ENCODE measurements around the gene DENND1A. TPM values are rescaled to one million over a fixed set of nuclear protein-coding genes. Genes with fewer than 3 reads are reported as not detected.
"Not testable (repeated sequence)": the region's sequence is repeated elsewhere in the genome, so short reads cannot be mapped to it uniquely, and the experiment has no call there.

Gene DENND1A
- total RNA-seq, 1 donor from 2014 or later, result 14.9 TPM

DNA sequence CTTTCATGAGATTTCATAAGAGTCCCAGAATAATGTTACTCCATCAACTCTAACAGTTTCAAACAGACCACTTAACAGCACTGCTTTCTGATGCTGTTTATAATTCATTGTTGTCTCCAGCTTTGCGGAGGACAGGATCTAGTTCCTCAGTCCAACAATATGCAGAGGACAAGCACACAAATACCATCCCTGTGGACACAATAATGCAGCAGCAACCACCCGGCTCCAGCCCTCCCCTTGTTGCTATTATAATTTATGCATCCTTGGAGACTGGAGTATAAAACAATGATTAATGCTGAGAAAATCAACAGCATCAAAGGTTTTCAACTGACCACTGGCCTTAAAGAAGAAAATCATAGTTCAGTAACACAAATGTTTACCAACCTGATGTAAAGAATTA lies 108.3 kb downstream of the DENND1A start:
- intact Hi-C loops (cut with micrococcal nuclease), result no loop called here

DNA sequence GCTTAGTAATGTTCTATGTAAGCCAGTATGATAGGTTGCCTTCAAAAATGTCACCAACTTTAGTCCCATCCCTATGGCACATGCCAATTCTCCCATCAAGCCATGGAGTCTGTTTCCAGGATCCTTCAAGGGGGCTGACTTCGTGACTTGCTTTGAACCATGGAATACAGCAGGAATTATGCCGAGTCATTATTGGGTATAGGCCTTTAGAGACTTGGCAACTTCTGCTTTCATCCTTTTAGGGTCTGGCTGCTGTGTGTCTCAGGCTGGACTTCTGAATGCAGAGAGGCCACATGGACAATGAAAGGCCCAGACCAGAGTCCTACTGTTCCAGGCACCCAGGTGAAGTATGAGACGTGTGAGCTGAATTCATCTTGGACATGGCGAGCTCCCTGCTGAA lies 109.8 kb downstream of the DENND1A start:
- intact Hi-C loops (cut with micrococcal nuclease), result no loop called here

GRCh38 chr9:123816817-123817472 lies 113.0 kb downstream of the DENND1A start:
- intact Hi-C loops (cut with micrococcal nuclease), result no loop called here

DNA sequence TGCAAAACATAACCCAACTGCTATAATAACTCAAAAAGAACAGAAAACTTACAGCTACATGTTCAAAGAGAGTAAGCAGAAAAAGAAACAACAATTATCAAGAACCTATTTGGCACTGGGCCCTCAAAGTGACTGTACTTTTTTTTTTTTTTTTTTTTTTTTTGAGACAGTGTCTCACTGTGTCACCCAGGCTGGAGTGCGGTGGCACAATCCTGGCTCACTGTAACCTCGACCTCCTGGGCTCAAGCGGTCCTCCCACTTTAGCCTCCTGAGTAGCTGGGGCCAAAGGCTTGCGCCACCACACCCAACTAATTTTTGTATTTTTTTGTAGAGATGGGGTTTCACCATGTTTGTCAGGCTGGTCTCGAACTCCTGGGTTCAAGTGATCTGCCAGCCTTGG lies 114.1 kb downstream of the DENND1A start:
- intact Hi-C loops (cut with micrococcal nuclease), result not testable (repeated sequence)

DNA sequence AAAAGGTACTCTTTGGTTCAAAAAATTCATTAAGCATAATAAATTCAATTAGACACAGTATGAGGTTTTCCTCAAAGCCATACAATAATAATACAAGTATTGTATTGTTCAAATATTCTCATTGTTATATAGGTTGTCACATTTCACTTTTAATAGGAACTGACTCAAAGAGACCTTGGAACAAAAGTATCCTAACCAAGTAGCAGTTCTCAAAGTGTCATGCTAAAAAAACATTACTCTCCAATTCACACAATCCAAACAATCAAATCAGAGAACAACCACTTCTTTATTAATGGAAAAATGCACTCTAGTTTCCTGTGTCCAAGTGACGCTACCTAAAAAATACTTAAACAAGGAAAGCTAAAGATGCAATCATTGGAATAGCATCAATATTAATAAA lies 115.4 kb downstream of the DENND1A start:
- intact Hi-C loops (cut with micrococcal nuclease), result no loop called here

GRCh38 chr9:123812984-123813383 lies 116.9 kb downstream of the DENND1A start:
- intact Hi-C loops (cut with micrococcal nuclease), result no loop called here

- intact Hi-C loops (cut with micrococcal nuclease), result no loop called here
Observed at GRCh38 chr9:123807251-123807650, 122.7 kb downstream of the DENND1A start.

- intact Hi-C loops (cut with micrococcal nuclease), result no loop called here
Observed at GRCh38 chr9:123806829-123807228, 123.1 kb downstream of the DENND1A start.

- intact Hi-C loops (cut with micrococcal nuclease), result no loop called here
Observed at GRCh38 chr9:123798195-123798594, 131.7 kb downstream of the DENND1A start.

- intact Hi-C loops (cut with micrococcal nuclease), result no loop called here
Observed at GRCh38 chr9:123796618-123797484, 133.1 kb downstream of the DENND1A start.

DNA sequence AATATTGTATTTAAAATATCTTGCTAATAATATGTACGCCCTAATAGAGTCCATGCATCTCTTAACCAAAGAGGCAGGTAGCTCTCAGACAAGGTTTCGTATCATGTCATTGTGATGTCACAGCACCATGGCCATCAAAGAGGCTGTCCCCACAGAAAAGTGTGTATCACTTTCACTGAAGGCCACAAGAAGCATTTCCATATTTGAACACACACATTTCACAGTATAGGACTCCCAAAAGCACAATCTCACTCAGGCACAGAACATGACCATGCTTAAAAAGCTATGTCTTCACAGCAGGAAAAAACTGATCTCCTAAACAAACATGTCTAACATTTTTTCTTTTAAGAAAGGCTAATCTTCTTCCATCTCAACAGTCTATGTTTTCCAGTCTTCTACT lies 133.8 kb downstream of the DENND1A start:
- intact Hi-C loops (cut with micrococcal nuclease), result no loop called here

DNA sequence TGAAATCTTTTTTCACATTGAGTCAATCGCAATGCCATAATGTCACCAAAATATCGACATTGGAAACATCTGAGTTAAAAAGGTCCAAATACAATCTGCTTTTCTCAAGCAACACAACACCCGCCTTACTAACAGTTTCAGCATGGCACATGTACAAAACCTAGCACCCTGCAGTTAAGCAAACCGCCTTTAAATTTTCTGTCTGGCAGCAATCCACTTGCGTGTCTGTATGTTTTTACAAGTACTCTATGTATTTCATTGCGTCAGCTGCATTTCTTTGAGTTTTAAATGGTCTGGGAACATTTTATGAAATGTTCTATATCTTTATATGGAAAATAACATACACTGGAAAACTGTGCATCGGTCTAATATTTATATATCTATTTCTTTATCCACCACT lies 134.6 kb downstream of the DENND1A start:
- intact Hi-C loops (cut with micrococcal nuclease), result no loop called here

DNA sequence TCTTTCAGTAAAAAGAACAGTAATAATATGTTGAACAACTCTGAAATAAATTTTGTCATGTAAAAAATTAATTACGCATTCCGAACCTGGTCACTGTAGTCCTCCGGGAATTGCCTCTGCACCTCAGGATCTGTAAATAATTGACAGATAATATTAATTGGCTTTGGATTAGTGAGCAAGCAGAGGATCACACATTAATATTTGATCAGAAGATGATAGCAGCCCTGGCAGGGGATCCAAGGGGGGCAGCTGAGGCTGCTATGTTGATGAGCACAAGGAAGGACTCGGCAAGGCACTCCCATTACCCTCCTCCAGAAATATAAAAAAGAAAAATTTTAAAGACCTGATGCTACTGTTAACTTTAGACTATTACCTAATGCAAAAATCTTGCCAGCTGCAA lies 137.4 kb downstream of the DENND1A start:
- intact Hi-C loops (cut with micrococcal nuclease), result no loop called here

DNA sequence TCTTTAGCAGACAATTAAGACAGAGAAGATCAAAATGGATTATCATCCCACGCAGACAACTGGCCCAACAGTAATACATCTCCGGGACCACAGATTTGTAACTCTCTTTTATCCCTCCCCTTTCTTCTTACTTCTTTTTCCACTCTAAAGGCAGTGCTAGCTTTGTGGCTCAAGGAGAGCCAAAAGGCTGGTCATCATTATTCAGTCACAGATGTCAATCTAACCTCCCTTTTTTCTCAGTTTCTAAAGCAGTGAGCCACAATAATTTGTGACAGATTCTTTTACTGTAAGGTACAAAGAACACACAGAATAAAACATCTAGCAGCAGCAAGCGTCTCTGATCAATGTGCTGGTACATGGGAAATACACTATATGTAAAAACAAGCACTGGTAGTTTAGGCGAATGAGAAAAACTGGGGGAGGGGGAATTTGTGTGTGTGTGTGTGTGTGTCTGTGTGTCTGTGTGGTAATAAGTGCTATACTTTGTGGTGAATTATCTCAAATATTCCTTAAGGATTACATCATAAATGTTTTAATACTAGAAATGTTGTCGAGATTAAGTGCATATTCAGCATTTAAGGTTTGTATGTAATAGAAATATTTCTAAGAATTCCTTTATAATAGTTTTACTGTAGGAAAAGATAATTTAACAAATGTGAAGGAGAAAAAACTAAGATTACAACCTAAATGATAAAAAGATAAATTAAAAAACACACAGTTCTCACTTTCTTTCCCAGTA lies 140.2 kb downstream of the DENND1A start:
- intact Hi-C loops (cut with micrococcal nuclease), result no loop called here

DNA sequence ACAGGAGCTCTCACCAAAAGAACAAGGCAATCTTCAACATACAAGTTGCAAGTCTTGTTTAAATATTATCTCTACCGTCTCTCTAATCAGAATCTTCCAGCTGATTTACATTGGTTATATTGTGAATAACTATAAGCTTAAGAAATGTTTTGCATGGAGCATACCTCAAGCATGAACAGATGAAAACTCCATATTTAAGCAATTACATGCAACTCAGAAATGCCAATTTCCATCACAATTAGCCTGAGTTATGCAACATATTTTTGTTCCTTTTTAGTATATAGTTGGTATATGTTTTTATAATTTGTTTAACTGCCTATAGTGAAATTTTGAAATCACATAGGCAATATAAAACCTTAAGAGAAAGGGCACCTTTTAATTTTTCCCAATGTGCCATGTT lies 142.5 kb downstream of the DENND1A start:
- intact Hi-C loops (cut with micrococcal nuclease), result no loop called here

DNA sequence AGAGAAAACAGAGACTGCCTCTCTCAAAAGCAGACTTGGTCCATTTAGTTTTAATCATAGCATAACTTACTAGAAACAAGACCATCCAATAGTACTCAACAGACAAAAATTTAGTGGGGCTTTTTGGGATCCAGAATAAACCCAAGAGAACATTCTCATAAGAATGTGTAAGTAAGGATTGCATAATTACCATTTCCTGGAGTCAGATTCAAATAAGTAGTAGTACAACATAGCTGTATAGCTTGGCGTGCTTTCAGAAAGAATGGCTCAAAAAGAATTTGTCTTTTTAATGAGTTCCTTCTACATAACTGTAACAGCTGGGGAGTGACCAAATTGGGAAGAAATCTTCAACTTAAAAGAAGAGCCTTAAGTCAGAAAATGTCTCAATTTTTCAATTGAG lies 145.4 kb downstream of the DENND1A start:
- intact Hi-C loops (cut with micrococcal nuclease), result no loop called here

DNA sequence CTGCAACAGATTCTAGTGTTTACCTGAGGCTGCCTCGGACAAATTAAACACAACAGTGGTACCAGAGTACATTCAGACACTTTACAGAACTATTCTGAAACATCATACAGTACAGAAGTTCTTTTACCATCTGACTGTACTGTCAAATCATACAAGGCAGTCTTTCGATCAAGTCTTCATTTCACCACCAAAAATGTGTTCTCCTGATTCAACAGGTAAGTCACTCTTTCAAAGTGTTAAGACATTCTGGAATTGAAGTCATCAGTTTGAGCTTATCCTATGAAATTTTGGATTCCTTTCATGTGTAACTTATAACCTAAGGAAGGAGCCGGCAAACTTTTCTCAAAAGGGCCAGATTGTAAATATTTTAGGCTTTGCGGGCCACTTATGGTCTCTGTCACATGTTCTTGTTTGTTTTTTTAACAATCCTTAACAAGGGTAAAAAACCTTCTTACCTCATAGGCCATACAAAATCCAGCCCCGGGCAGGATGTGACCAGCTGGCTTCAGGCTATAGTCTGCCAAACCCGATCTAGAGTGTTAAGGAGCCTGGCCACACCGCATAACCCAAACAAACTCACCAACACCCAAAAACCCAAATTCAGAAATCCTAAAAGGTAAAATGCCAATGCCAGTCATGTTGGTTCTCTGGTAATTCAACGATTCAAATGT lies 151.6 kb downstream of the DENND1A start:
- intact Hi-C loops (cut with micrococcal nuclease), result no loop called here

- intact Hi-C loops (cut with micrococcal nuclease), result no loop called here
Observed at GRCh38 chr9:123776708-123777537, 153.0 kb downstream of the DENND1A start.

DNA sequence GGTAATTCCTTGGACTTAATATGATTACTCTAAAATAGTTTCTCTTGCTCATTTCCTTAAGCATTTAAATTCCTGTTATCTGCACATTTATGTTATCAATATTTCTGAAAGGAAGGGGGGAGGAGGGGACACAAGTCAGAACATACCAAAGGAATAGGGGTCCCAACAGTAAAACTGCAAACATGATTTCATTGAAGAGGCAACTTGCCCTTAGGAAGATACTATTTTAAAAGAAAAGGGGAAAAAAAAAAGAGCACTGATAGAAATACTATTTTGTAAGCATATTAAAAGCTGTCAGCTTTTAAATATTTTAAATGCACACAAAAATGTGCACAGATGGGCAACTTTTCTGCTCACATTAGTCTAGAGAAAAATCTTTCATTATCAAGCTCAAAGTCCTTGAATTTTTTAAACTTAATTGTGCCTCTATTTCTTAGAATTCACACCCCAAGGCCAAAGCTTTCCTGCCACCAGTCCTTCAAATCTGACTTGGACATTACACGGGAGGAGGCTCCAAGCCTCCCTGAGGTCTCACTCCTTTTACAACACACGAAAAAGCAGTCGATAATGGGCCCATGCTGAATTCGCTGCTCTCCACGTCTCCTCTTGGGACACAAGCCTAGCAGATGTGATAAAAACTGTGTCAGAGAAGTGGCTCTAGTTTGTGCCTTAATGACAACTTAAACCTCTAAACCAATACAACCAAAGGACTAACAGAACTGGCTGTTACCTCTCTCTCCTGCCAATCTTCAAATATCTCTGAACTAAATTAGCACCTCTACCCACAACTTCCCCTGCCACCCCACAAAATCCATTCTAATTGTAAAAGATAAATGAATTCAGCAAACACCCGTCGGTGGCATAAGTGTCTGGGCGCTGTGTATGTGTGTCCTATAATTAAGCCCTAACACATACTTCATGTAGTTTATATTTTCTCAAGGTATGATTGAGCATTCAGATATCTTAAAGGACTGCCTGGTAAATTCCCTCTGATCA lies 154.3 kb downstream of the DENND1A start:
- intact Hi-C loops (cut with micrococcal nuclease), result no loop called here
